Natural killer cell (primary cell): ENCODE data around the gene RBL2. TPM values are rescaled to one million over a fixed set of nuclear protein-coding genes. Genes with fewer than 3 reads are reported as not detected.
"Not testable (repeated sequence)": the region's sequence is repeated elsewhere in the genome, so short reads cannot be mapped to it uniquely, and the experiment has no call there.

Experiments used
- ATAC-seq, 3 donors: fragments of 150-1000 bp in 2 of 3; fragments of 200-7000 bp in 1 of 3; cut with Tn5 transposase; 1 replicate in 1 of 3; 2 replicates in 2 of 3; pipeline ENCODE4 v1.10.0; 2021; ENCODE audit warnings: mild to moderate bottlenecking in 2 of 3, moderate library complexity in 2 of 3
- DNase-seq, 2 donors: peaks; one replicate each; pipeline versions ENCODE4 v3.0.0 to v3.0.0-alpha.2; 2013 to 2021; ENCODE audit warnings: mixed read lengths in 1 of 2
- H3K27ac ChIP-seq: one replicate; pipeline ENCODE4 v1.5.1; 2013; ENCODE audit warnings: mild to moderate bottlenecking, low read length
- H3K27me3 ChIP-seq: one replicate; pipeline ENCODE4 v1.6.1; 2013; ENCODE audit warnings: low read length; ENCODE audit not compliant: control insufficient read depth, insufficient read depth
- H3K36me3 ChIP-seq: one replicate; pipeline ENCODE4 v1.6.1; 2013; ENCODE audit warnings: low read length; ENCODE audit not compliant: control insufficient read depth, insufficient read depth
- H3K4me1 ChIP-seq: one replicate; pipeline ENCODE4 v1.6.1; 2013; ENCODE audit warnings: low read length; ENCODE audit not compliant: control insufficient read depth, insufficient read depth
- H3K4me3 ChIP-seq: one replicate; pipeline ENCODE4 v1.5.1; 2013; ENCODE audit warnings: low read length
- H3K9me3 ChIP-seq: one replicate; pipeline ENCODE4 v1.6.1; 2013; ENCODE audit warnings: low read length; ENCODE audit not compliant: control insufficient read depth, insufficient read depth
- H3K27ac Mint-ChIP-seq, 2 donors: one replicate each; pipeline ENCODE4 v1.8.0; 2022; ENCODE audit warnings: mild to moderate bottlenecking in 2 of 2, mixed read lengths in 2 of 2, moderate library complexity in 1 of 2
- H3K27me3 Mint-ChIP-seq, 2 donors: one replicate each; pipeline ENCODE4 v1.8.0; 2022; ENCODE audit warnings: low read depth in 2 of 2, mixed read lengths in 2 of 2
- H3K36me3 Mint-ChIP-seq: one replicate; pipeline ENCODE4 v1.8.0; 2022; ENCODE audit warnings: mixed read lengths
- H3K4me1 Mint-ChIP-seq, 2 donors: one replicate each; pipeline ENCODE4 v1.8.0; 2022; ENCODE audit warnings: mixed read lengths in 2 of 2
- H3K4me3 Mint-ChIP-seq: one replicate; pipeline ENCODE4 v1.8.0; 2022; ENCODE audit warnings: mild to moderate bottlenecking, moderate library complexity, mixed read lengths
- H3K9me3 Mint-ChIP-seq, 2 donors: one replicate each; pipeline ENCODE4 v1.8.0; 2022; ENCODE audit warnings: mixed read lengths in 2 of 2
- CTCF ChIP-seq: fragments of 200-600 bp; IDR thresholded peaks from one replicate; pipeline ENCODE4 v1.8.0; 2022; ENCODE audit warnings: antibody characterized with exemption
- WGBS: methylation state at CpG from one replicate; pipeline ENCODE4 v1.1.7; 2013; ENCODE audit warnings: missing lambda C conversion rate; ENCODE audit not compliant: insufficient coverage; 5-methylcytosine and 5-hydroxymethylcytosine counted together
- intact Hi-C: fragments of 100-400 bp; cut with micrococcal nuclease; formaldehyde crosslinking; loops from one replicate; pipeline ENCODE4 v1.14.2; 2022
- total RNA-seq, 4 donors: library from RNA; stranded (reverse); fragments of 120-200 nt in 1 of 4; gene quantifications; one replicate each; pipeline versions ENCODE4 v1.2.3 to v1.2.4, GENCODE V29; 2013 to 2022

Gene RBL2
- total RNA-seq, 3 donors from 2014 or later (not counting 1 experiment from before 2014, with no cell fraction given) = 140 to 222 (median 175) TPM

GRCh38 chr16:53530741-53531140, 96.5 kb downstream of the RBL2 start:
- no peaks in the 10 kb centered on the region for H3K27me3 Mint-ChIP-seq
- H3K27me3 ChIP-seq = no peaks in the 10 kb centered on the region
- no peak for TF ChIP-seq CTCF
- no peaks in the 10 kb centered on the region for H3K36me3 Mint-ChIP-seq
- WGBS = 83% methylated on average over 1 of the region's 1 CpG
- no peaks in the 10 kb centered on the region for H3K9me3 ChIP-seq
- no peak overlapping the region for H3K4me3 Mint-ChIP-seq
- no peaks in the 10 kb centered on the region for H3K36me3 ChIP-seq
- H3K4me1 Mint-ChIP-seq = peaks cover 16 to 24% of the 10 kb centered on the region in 2 donors
- peaks cover 3% of the 10 kb centered on the region for H3K4me1 ChIP-seq
- no peak overlapping the region for H3K4me3 ChIP-seq
- intact Hi-C loops = no loop called here
- ATAC-seq = no peak
- H3K9me3 Mint-ChIP-seq = no peaks in the 10 kb centered on the region
- no peak overlapping the region for H3K27ac Mint-ChIP-seq
- no peak for DNase-seq
- H3K27ac ChIP-seq = no peak overlapping the region

- H3K4me3 Mint-ChIP-seq = no peak overlapping the region
- H3K4me3 ChIP-seq = no peak overlapping the region
- intact Hi-C loops = no loop called here
- ATAC-seq (no peak), DNase-seq (no peak)
- peak overlapping the region in 1 of 2 donors; percentile 56 for H3K27ac Mint-ChIP-seq
- H3K36me3 Mint-ChIP-seq = peaks cover 8% of the 10 kb centered on the region
- peaks cover 38% of the 10 kb centered on the region in 2 donors for H3K4me1 Mint-ChIP-seq
- no peaks in the 10 kb centered on the region for H3K36me3 ChIP-seq
- no peaks in the 10 kb centered on the region for H3K27me3 ChIP-seq
- 97% methylated on average over 2 of the region's 2 CpGs for whole genome bisulfite sequencing
- no peaks in the 10 kb centered on the region for H3K9me3 Mint-ChIP-seq
- no peaks in the 10 kb centered on the region for H3K27me3 Mint-ChIP-seq
- no peak overlapping the region for H3K27ac ChIP-seq
- H3K4me1 ChIP-seq = peaks cover 12% of the 10 kb centered on the region
- no peak for TF ChIP-seq CTCF
- no peaks in the 10 kb centered on the region for H3K9me3 ChIP-seq
Observed at GRCh38 chr16:53534206-53534605, 99.9 kb downstream of the RBL2 start.

GRCh38 chr16:53537626-53538025, 103.4 kb downstream of the RBL2 start:
- peak overlapping the region; percentile 76 for H3K27ac Mint-ChIP-seq

GRCh38 chr16:53539346-53539745, 105.1 kb downstream of the RBL2 start:
- H3K9me3 Mint-ChIP-seq, H3K27ac Mint-ChIP-seq, H3K27ac ChIP-seq, H3K36me3 ChIP-seq, H3K4me3 ChIP-seq, DNase-seq, H3K27me3 ChIP-seq, H3K4me3 Mint-ChIP-seq, H3K9me3 ChIP-seq, intact Hi-C loops, ATAC-seq, H3K36me3 Mint-ChIP-seq: not testable (repeated sequence)
- WGBS = 93% methylated on average over 26 of the region's 27 CpGs
- Mint-ChIP-seq H3K4me1 (peaks cover 29 to 31% of the 10 kb centered on the region in 2 donors), H3K27me3 (peaks cover 5 to 10% of the 10 kb centered on the region in 2 donors)
- H3K4me1 ChIP-seq = peaks cover 12% of the 10 kb centered on the region

More at GRCh38 chr16:53537626-53538025, 103.4 kb downstream of the RBL2 start:
- H3K4me1 ChIP-seq = peaks cover 12% of the 10 kb centered on the region
- WGBS = 57% methylated on average over 5 of the region's 5 CpGs
- Mint-ChIP-seq H3K9me3 (no peaks in the 10 kb centered on the region), H3K27me3 (peaks cover 0 to 6% of the 10 kb centered on the region in 2 donors), H3K4me3 (peak overlapping the region; percentile 33), H3K36me3 (peaks cover 8% of the 10 kb centered on the region), H3K4me1 (peaks cover 35 to 38% of the 10 kb centered on the region in 2 donors)
- H3K27me3 ChIP-seq = no peaks in the 10 kb centered on the region
- no peak for TF ChIP-seq CTCF
- H3K36me3 ChIP-seq = no peaks in the 10 kb centered on the region
- no peak overlapping the region for H3K27ac ChIP-seq
- ATAC-seq = peak; percentile 47 to 57 (median 48)
- intact Hi-C loops = loop anchor here (2.0 kb wide), 1 partner anchor 375 kb away; no protein-coding TSS in a partner anchor
- no peak overlapping the region for H3K4me3 ChIP-seq
- peak in 1 of 2 donors; percentile 50 for DNase-seq
- H3K9me3 ChIP-seq = no peaks in the 10 kb centered on the region

GRCh38 chr16:53539759-53540718, 105.8 kb downstream of the RBL2 start:
- H3K27ac ChIP-seq, intact Hi-C loops, H3K4me3 Mint-ChIP-seq, H3K36me3 ChIP-seq, H3K27me3 ChIP-seq, H3K9me3 ChIP-seq, DNase-seq, H3K4me3 ChIP-seq, H3K9me3 Mint-ChIP-seq, H3K36me3 Mint-ChIP-seq, H3K27ac Mint-ChIP-seq, ATAC-seq: not testable (repeated sequence)
- H3K4me1 ChIP-seq = peaks cover 13% of the 10 kb centered on the region
- 96% methylated on average over 8 of the region's 13 CpGs for WGBS
- H3K4me1 Mint-ChIP-seq = peaks cover 24 to 25% of the 10 kb centered on the region in 2 donors
- H3K27me3 Mint-ChIP-seq = peaks cover 10 to 12% of the 10 kb centered on the region in 2 donors
